GM19467 (cell line): ENCODE measurements around the gene GPR107.

ENCODE experiments used
- ATAC-seq: cut with Tn5 transposase; IDR thresholded peaks from one replicate; pipeline ENCODE4 v1.9.1; 2021; ENCODE audit warnings: mild to moderate bottlenecking, moderate library complexity; ENCODE audit not compliant: unreplicated experiment

The GPR107 gene

DNA sequence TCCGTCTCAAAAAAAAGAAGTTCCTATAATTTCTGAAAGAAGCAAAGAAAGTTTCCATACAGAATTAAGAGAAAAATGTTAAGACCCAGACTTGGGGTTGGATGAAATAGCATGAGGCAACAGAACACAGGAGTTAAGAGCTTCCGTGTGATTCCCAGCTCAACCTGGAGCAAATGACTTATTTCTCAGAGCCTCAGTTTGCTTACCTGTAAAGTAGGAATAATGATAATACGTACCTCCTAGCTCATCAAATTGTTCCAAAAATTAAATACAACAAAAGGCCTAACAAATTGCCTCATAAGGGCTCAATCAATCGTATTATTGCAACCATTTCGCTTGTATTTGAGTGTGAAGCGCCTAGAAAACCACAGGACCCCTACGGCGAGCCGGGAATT is 600 bp upstream of the GPR107 start:
- no peak for ATAC-seq

DNA sequence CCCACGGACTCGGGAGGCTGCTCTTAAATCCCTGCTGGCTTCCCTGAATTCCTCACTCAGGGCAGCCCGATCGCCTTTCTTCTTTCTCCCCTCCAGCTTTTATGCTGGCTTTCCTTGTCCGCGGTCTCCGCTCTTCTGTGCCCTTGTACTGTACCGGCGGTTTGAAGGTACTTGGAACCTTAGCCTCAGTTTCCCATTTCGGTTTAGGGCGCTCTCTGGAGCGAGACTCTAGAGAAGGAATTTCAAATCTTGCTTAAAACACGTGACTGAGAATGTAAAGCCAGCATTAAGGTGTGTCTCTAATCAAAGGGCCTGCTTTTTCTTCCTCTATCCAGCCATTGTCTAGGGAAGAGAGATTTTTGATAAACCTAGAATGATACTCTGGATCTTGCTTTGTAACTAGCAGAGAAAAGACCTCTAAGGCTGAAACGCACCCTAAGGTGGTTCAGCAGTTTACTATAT is 650 bp downstream of the GPR107 start:
- ATAC-seq: no peak

GRCh38 chr9:130054820-130055219 is 1.1 kb downstream of the GPR107 start:
- ATAC-seq: no peak

GRCh38 chr9:130058154-130058553 is 4.4 kb downstream of the GPR107 start:
- ATAC-seq: no peak

DNA sequence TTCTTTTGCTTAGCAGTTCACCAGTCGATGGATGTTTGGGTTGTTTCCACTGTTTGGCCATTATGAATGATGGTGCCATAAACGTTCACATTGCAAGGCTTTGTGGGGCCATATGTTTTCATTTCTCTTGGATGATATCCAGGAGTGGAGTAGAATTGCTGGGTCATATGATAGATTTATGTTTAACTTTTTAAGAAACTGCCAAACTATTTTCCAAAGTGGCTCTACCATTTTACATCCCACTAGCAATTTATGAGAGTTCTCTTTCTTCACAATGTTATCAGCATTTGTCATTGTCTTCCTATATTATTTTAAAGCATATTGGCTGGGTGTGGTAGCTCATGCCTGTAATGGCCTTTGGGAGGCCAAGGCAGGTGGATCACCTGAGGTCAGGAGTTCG is 5.2 kb downstream of the GPR107 start:
- no peak for ATAC-seq

GRCh38 chr9:130060296-130060695 is 6.6 kb downstream of the GPR107 start:
- no peak for ATAC-seq

DNA sequence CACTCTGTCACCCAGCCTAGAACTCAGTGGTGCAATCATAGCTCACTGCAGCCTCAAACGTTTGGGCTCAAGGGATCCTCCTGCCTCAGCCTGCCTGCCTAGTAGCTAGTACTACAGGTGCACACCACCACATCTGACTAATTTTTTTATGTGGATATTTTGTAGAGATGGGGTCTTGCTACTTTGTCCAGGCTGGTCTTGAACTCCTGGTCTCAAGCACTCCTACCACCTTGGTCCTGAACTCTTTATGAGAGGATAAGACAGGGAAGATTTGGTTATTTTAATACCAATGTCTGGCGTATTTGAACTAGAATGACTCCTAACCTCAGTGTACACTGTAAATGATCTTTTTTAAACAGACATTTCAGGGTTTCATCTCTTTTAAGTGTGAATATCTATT is 9.0 kb downstream of the GPR107 start:
- no peak for ATAC-seq

- no peak for ATAC-seq
Measured at GRCh38 chr9:130064621-130065020, 10.9 kb downstream of the GPR107 start.

DNA sequence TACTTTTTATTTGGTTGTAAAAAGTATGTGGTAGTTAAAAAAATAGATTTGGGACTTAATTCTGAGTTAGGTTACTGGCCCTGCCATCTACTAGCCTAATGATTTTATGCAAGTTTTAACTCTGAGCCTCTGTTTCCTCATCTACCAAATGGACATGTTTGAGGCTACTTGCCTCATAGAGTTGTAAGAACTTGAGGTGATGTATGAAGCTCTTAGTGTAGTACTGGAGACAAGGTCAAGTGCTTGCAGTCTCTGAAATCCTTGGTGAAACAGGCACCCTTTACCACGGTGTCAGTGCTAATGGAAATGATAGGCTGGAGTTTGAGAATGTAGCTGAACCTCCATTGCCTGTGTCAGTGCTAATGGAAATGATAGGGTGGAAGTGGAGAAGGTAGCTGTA is 15.3 kb downstream of the GPR107 start:
- no peak for ATAC-seq

DNA sequence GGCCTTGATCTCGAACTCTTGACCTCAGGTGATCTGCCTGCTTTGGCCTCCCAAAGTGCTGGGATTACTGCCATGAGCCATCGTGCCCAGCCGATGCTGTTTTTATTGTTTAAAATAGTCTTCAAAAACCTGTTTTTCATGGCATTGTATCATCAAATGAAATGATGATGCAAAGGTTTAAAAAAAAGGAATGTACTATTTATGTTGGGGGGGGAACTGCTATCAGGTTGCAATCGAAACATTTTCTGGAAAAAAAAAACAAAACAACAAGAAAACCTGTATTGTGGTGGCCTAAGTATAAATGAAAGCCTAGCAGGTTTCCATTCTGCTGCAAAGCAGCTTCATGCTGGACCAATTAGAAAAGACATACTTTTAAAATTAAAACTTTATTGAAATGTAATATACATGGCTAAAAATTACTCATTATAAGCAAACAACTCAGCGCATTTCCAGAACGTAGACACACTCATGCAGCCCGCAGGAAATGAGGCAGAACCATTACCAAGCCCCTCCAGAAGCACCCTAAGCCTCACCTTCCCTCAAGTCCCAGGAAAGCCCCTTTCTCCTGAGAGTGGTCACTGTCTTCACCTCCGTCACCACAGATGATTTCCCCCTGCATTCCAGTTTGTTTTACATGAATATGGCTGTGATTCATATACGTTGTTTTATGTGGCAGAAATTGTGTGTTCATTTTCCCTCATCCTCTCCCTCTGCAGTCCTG is 19.0 kb downstream of the GPR107 start:
- no peak for ATAC-seq

GRCh38 chr9:130073373-130073772 is 19.7 kb downstream of the GPR107 start:
- no peak for ATAC-seq

DNA sequence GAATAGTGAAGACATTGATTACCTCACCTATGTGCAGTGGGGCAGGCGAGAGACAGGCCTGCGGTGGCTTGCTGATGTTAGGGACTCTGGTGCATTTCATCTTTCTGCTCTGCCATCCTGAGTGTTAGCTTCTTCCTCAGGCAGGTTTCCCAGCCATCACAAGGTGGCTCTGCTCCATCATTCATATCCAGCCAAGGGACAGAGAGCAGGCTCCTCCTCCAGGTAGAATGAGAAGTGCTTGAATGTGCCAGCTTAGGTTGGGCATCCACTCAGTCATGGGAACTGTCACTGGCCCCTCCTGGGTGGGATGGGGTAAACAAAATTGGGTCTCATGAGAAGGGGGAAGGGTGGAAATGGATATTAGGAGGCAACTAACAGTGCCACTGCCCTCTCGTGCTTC is 24.8 kb downstream of the GPR107 start:
- ATAC-seq: no peak

DNA sequence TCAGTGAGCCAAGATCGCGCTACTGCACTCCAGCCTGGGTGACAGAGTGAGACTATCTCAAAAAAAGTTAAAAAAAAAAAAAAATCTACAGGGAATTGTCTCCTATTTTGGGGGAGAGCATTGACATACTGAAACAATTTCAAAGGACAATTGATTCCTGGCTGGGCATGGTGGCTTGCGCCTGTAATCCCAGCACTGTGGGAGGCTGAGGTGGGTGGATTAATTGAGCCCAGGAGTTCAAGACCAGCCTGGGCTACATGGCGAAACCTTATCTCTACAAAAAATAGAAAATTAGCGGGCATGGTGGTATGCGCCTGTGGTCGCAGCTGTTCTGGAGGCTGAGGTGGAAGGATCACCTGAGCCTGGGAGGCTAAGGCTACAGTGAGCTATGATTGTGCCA is 30.6 kb downstream of the GPR107 start:
- ATAC-seq: no peak

GRCh38 chr9:130088051-130088450 is 34.3 kb downstream of the GPR107 start:
- ATAC-seq: no peak

- ATAC-seq: no peak
Measured at GRCh38 chr9:130089141-130089540, 35.4 kb downstream of the GPR107 start.

DNA sequence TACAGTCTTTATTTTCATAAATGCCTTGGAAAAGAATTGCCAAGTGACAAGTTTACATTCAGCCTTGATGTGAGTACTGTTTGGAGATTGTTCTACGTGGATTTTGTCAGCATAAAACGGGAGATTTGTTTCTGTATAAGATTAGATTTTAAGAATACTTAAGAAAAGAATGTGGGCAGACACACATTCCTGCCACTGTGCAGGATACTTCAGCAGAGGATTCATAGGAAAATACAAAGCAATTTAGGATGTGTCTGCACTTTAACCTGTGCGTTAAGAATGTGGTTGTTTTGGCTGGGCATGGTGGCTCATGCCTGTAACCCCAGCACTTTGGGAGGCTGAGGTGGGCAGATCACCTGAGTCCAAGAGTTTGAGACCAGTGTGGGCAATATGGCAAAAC is 37.2 kb downstream of the GPR107 start:
- no peak for ATAC-seq

DNA sequence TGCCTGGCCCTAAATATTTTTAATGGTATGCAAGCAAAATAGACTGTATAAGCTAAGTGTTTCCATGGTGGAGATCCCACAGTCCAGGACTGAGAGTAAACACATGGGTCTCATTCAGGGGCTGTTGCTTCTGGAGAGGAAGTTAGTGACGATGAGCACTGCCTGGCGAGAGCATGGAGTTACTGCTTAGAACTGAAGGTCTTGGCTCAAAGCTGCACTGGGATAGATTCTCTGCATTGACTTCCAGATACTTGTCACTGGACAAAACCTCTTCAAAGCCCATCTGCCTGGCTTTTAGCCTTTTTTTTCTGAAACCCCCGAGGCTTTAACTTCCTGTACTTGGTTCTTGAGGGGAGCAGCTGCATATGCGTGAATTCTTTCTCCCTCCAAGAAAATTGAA is 39.2 kb downstream of the GPR107 start:
- no peak for ATAC-seq

- ATAC-seq: no peak
Measured at GRCh38 chr9:130095872-130096271, 42.2 kb downstream of the GPR107 start.

DNA sequence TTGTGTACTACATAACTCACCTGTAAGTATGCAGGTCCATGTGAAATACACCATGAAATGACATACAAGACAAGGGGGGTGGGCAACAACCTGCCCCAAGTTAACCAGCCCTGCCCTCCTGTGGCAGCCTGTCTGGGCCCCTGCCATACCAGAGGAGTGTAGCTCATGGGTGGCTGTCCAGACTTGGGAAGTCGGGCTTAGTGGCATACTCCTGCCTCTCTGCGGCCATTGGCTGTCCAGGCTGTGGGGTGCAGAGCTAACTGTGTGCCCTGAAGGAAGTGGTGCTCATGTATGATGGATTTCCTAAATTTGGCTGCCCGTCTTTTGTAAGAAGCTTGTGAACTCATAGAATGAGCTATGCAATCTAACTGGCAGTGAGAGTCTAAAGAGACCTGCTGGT is 47.0 kb downstream of the GPR107 start:
- ATAC-seq: no peak

DNA sequence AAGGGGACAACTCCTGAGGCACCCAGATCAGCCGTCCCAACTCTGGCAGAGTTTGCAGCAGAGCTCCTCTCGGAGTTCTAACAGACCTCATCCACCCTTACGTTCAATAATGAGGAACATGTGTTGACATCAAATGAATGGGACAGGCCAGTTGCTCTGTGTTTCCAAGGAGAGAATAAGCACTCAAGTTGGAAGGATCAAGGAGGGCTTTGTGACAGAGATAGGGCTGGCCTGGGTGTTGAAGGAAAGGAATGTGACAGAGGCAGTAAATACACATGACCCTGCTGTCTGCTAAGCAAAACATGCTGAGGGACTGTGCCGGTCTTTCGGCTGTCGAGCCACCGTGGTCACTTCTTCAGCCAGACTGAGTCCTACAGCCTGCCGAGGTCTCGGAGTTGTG is 48.2 kb downstream of the GPR107 start:
- ATAC-seq: no peak

- ATAC-seq: no peak
Measured at GRCh38 chr9:130104491-130105193, 50.9 kb downstream of the GPR107 start.

- ATAC-seq: no peak
Measured at GRCh38 chr9:130106860-130107233, 53.1 kb downstream of the GPR107 start.
